ENCODE data around the gene KIF2A.

Gene KIF2A

GRCh38 chr5:62328772-62329491 lies 22.9 kb downstream of the KIF2A start:
- DNase-seq (ENCODE audit: low spot score) = no peak

GRCh38 chr5:62330302-62330701 lies 24.3 kb downstream of the KIF2A start:
- no peak for DNase-seq (ENCODE audit: low spot score)

GRCh38 chr5:62331921-62332320 lies 25.9 kb downstream of the KIF2A start:
- no peak for DNase-seq (ENCODE audit: low spot score)

- no peak for DNase-seq (ENCODE audit: low spot score)
Measured at GRCh38 chr5:62333250-62333794, 27.3 kb downstream of the KIF2A start.

- DNase-seq (ENCODE audit: low spot score) = no peak
Measured at GRCh38 chr5:62334082-62334481, 28.1 kb downstream of the KIF2A start.

- DNase-seq (ENCODE audit: low spot score) = no peak
Measured at GRCh38 chr5:62340392-62340791, 34.4 kb downstream of the KIF2A start.

- DNase-seq (ENCODE audit: low spot score) = no peak
Measured at GRCh38 chr5:62340979-62341378, 35.0 kb downstream of the KIF2A start.

GRCh38 chr5:62341783-62342475 lies 35.9 kb downstream of the KIF2A start:
- DNase-seq (ENCODE audit: low spot score) = no peak

GRCh38 chr5:62342476-62342837 lies 36.5 kb downstream of the KIF2A start:
- DNase-seq (ENCODE audit: low spot score) = no peak

- DNase-seq (ENCODE audit: low spot score) = no peak
Measured at GRCh38 chr5:62343428-62343827, 37.4 kb downstream of the KIF2A start.

- no peak for DNase-seq (ENCODE audit: low spot score)
Measured at GRCh38 chr5:62346748-62347147, 40.7 kb downstream of the KIF2A start.

- no peak for DNase-seq (ENCODE audit: low spot score)
Measured at GRCh38 chr5:62347928-62348327, 41.9 kb downstream of the KIF2A start.

GRCh38 chr5:62348723-62349481 lies 42.9 kb downstream of the KIF2A start:
- no peak for DNase-seq (ENCODE audit: low spot score)

- DNase-seq (ENCODE audit: low spot score) = peak; percentile 42
Measured at GRCh38 chr5:62354028-62354874, 48.2 kb downstream of the KIF2A start.

GRCh38 chr5:62362701-62363100 lies 56.7 kb downstream of the KIF2A start:
- DNase-seq (ENCODE audit: low spot score) = no peak

- DNase-seq (ENCODE audit: low spot score) = no peak
Measured at GRCh38 chr5:62369039-62369438, 63.0 kb downstream of the KIF2A start.

GRCh38 chr5:62371409-62371808 lies 65.4 kb downstream of the KIF2A start:
- no peak for DNase-seq (ENCODE audit: low spot score)

GRCh38 chr5:62372600-62372999 lies 66.6 kb downstream of the KIF2A start:
- DNase-seq (ENCODE audit: low spot score) = no peak

- no peak for DNase-seq (ENCODE audit: low spot score)
Measured at GRCh38 chr5:62373382-62373781, 67.4 kb downstream of the KIF2A start.

- DNase-seq (ENCODE audit: low spot score) = no peak
Measured at GRCh38 chr5:62374090-62374489, 68.1 kb downstream of the KIF2A start.

GRCh38 chr5:62375627-62376026 lies 69.6 kb downstream of the KIF2A start:
- no peak for DNase-seq (ENCODE audit: low spot score)

- peak; percentile 65 for DNase-seq (ENCODE audit: low spot score)
Measured at GRCh38 chr5:62376064-62376463, 70.1 kb downstream of the KIF2A start.

Data from LoVo (cell line).